Psoas muscle (tissue), 8 donors: Measurements from ENCODE around the gene NSG1. TPM values are rescaled to one million over a fixed set of nuclear protein-coding genes. Genes with fewer than 3 reads are reported as not detected.

Source experiments
- ATAC-seq, 4 donors: fragments of 200-7000 bp; cut with Tn5 transposase; one replicate each; pipeline ENCODE4 v1.9.1; 2020; ENCODE audit warnings: moderate library complexity in 3 of 4, mild to moderate bottlenecking in 2 of 4
- DNase-seq, 2 donors: peaks; one replicate each; pipeline ENCODE4 v3.0.0-alpha.2; 2020
- H3K27ac ChIP-seq: fragments of 200-600 bp; one replicate; pipeline ENCODE4 v1.8.0; 2022
- H3K27me3 ChIP-seq, 3 donors: fragments of 200-600 bp in 1 of 3; one replicate each; pipeline versions ENCODE4 v1.6.1 to v1.8.0; 2013 to 2022; ENCODE audit warnings: low read length in 2 of 3, mild to moderate bottlenecking in 2 of 3, moderate library complexity in 1 of 3; ENCODE audit not compliant: insufficient read depth in 3 of 3
- H3K36me3 ChIP-seq, 2 donors: fragments of 200-600 bp in 1 of 2; one replicate each; pipeline versions ENCODE4 v1.6.1 to v1.8.0; 2013 to 2022; ENCODE audit warnings: low read depth in 1 of 2, mild to moderate bottlenecking in 1 of 2, moderate library complexity in 1 of 2; ENCODE audit not compliant: insufficient read depth in 1 of 2
- H3K4me1 ChIP-seq: fragments of 200-600 bp; one replicate; pipeline ENCODE4 v1.8.0; 2022
- H3K4me3 ChIP-seq: fragments of 200-600 bp; one replicate; pipeline ENCODE4 v1.8.0; 2022; ENCODE audit warnings: mild to moderate bottlenecking
- H3K9me3 ChIP-seq: fragments of 200-600 bp; one replicate; pipeline ENCODE4 v1.8.0; 2022
- CTCF ChIP-seq: fragments of 200-600 bp; IDR thresholded peaks from one replicate; pipeline ENCODE4 v1.8.0; 2022; ENCODE audit warnings: antibody characterized with exemption
- WGBS, 3 donors: extraction: QIAGEN DNeasy Blood & Tissue Kit; methylation state at CpG; one replicate each; pipeline versions ENCODE4 v1.1.6 to v1.1.7; 2013; 5-methylcytosine and 5-hydroxymethylcytosine counted together
- intact Hi-C, 2 donors: fragments of 100-400 bp; cut with DNase I; formaldehyde crosslinking; loops; one replicate each; pipeline versions ENCODE4 v1.11.0 to v1.14.2; 2022
- polyA plus RNA-seq, 3 donors: library from polyadenylated mRNA; stranded (reverse); fragments of 200-250 nt; gene quantifications; one replicate each; pipeline ENCODE4 v1.2.3, GENCODE V29; 2013
- total RNA-seq, 4 donors: library from RNA; stranded (reverse); fragmentation: NEBNext Ultra II Directional in 2 of 4; extraction: Animal tissue kit (Norgen Biotek cat#: 25700) in 2 of 4; gene quantifications; one replicate each; pipeline versions ENCODE4 v1.2.1 to v1.2.4, GENCODE V29; 2021 to 2023
- donor health status: healthy with polysubstance abuse.
- donor health status: DM: no; HTN: no; CAD: no; lungs with moderate emphysema.
- donor health status: Bipolar disorder and iron deficiency.
- donor health status: healthy.
- donor health status: DM: yes; HTN: yes; CAD: no.
- donor health status: DM: no; HTN: no; CAD: no.
- donor health status: DM: no; HTN: no; CAD: no.
- donor health status: DM: yes; HTN: yes; CAD: no.

NSG1 gene
- total and polyA plus RNA-seq, 7 donors, result 0.11 to 0.50 (median 0.28) TPM; not detected in 2

- Histone ChIP-seq H3K4me1 (peaks cover 6% of the 10 kb centered on the region), H3K27ac (no peak overlapping the region), H3K9me3 (no peaks in the 10 kb centered on the region), H3K27me3 (peaks cover 0 to 62% (median 33%) of the 10 kb centered on the region in 3 donors), H3K4me3 (no peak overlapping the region), H3K36me3 (no peaks in the 10 kb centered on the region)
- TF ChIP-seq CTCF, result no peak
- intact Hi-C loops, result no loop called here
- DNase-seq (peak in 1 of 2 donors; percentile 24), ATAC-seq (no peak)
- WGBS, 3 donors, result 78 to 87% (median 83%) methylated on average over 13 of the region's 13 CpGs
These were observed 5.7 kb downstream of the NSG1 start for GRCh38 chr4:4392501-4393183.

DNA sequence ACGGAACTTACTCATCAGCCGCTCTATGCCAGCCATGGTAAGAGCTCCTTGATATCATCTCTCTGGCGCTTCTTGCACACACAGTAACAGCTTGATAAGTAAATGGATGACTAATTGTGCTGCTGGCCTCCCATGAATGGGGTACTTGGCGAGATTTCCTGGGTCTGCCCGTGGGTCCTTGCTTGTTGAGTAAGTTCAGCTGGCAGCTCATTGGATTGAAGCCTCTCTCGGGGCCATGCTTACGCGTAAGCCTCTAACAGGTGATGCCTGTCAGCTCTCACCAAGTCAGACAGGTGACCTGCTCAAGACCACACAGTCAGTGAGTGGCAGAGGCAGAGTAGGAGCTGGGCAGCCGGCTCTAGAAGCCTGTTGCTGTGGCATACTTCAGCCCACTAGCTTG lies 7.7 kb downstream of the NSG1 start:
- H3K27me3 ChIP-seq, result peaks cover 0 to 57% (median 21%) of the 10 kb centered on the region in 3 donors
- no peak for ATAC-seq

GRCh38 chr4:4395371-4395770 lies 8.5 kb downstream of the NSG1 start:
- no peaks in the 10 kb centered on the region for H3K4me1 ChIP-seq
- no peak overlapping the region for H3K4me3 ChIP-seq
- intact Hi-C loops, result no loop called here
- 29 to 30% (median 29%) methylated on average over 9 of the region's 9 CpGs for WGBS, 3 donors
- no peak for ATAC-seq
- H3K27me3 ChIP-seq, result peaks cover 0 to 56% (median 17%) of the 10 kb centered on the region in 3 donors
- H3K27ac ChIP-seq, result no peak overlapping the region
- TF ChIP-seq CTCF, result no peak
- peaks cover 8% of the 10 kb centered on the region for H3K9me3 ChIP-seq
- no peaks in the 10 kb centered on the region for H3K36me3 ChIP-seq
- no peak for DNase-seq

More for the DNA sequence above, 7.7 kb downstream of the NSG1 start:
- no peaks in the 10 kb centered on the region for H3K36me3 ChIP-seq
- TF ChIP-seq CTCF, result no peak
- 28 to 43% (median 31%) methylated on average over 9 of the region's 9 CpGs for WGBS, 3 donors
- DNase-seq, result no peak
- peaks cover under 1% of the 10 kb centered on the region for H3K9me3 ChIP-seq
- no peak overlapping the region for H3K27ac ChIP-seq
- intact Hi-C loops, result no loop called here
- no peaks in the 10 kb centered on the region for H3K4me1 ChIP-seq
- H3K4me3 ChIP-seq, result no peak overlapping the region

GRCh38 chr4:4395849-4396627 lies 9.1 kb downstream of the NSG1 start:
- H3K4me1 ChIP-seq, result no peaks in the 10 kb centered on the region
- H3K36me3 ChIP-seq, result no peaks in the 10 kb centered on the region
- no peak for ATAC-seq
- H3K27ac ChIP-seq, result no peak overlapping the region
- peaks cover 0 to 61% (median 16%) of the 10 kb centered on the region in 3 donors for H3K27me3 ChIP-seq
- no peak overlapping the region for H3K4me3 ChIP-seq
- H3K9me3 ChIP-seq, result peaks cover 9% of the 10 kb centered on the region
- TF ChIP-seq CTCF, result no peak
- peak in 1 of 2 donors; percentile 28 for DNase-seq
- 7 to 13% (median 9%) methylated on average over 26 of the region's 26 CpGs for WGBS, 3 donors
- intact Hi-C loops, result no loop called here
